ENCODE results near the gene LYZL2.
A peak's percentile ranks its signal among the peaks of the same experiment; 100 is the strongest.

DNA sequence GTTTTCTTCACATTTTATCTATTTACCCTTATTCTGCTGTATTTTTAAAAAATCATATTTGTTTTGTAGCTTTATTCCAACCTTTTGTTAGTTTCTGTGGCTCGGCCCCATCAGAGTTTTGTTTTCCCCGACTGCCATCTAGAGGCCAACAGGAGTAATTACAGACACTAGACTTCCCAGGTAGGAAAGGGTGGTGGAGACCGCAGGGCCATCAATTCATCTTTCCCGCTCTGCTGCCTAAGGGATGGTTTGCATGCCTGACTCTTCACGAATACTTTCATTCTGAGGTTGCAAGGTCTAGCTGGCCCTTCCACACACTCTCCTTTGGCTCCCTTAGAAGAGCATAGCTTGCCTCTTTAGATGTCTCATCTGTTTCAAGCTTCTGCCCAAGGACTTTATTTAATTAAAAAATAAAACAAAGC, 38.3 kb downstream of the LYZL2 start:
- no peak for TF ChIP-seq CREB1 (IDR thresholded peaks at IDR 0.05)
- TF ChIP-seq POLR2A (IDR thresholded peaks at IDR 0.05; ENCODE audit: control extremely low read depth in 1 of 2, low read depth in 2 of 2, low read length in 2 of 2), result no peak
- TF ChIP-seq EGR1 (IDR thresholded peaks at IDR 0.05; ENCODE audit: borderline replicate concordance, low read depth, low read length), result no peak
- peak; percentile 20 to 73 (median 66) for TF ChIP-seq CTCF (IDR thresholded peaks at IDR 0.05; ENCODE audit: control extremely low read depth in 1 of 3, insufficient read depth in 1 of 3, low read depth in 1 of 3, low read length in 3 of 3)
- no peak for TF ChIP-seq NRF1 (IDR thresholded peaks at IDR 0.05; ENCODE audit: low read depth, low read length)
- no peak for TF ChIP-seq CTBP2 (IDR thresholded peaks at IDR 0.05; ENCODE audit: borderline replicate concordance, insufficient read depth, insufficient read length, low read length)
- no peak for TF ChIP-seq CBX8 (IDR thresholded peaks at IDR 0.05; ENCODE audit: borderline replicate concordance, low read depth, low read length)
- TF ChIP-seq JUN (IDR thresholded peaks at IDR 0.05; ENCODE audit: low read depth, low read length), result no peak
- peak; percentile 79 to 87 for TF ChIP-seq RAD21 (IDR thresholded peaks at IDR 0.05 in 1 of 2, conservative IDR thresholded peaks at IDR 0.05 in 1 of 2; ENCODE audit: low read depth in 2 of 2, low read length in 2 of 2)
- no peak for TF ChIP-seq MAFK (IDR thresholded peaks at IDR 0.05; ENCODE audit: low read depth, low read length)
